Endothelial cell (in vitro differentiated cells): ENCODE data around the gene SYT7. TPM values are rescaled to one million over a fixed set of nuclear protein-coding genes. Genes with fewer than 3 reads are reported as not detected.

Experiments
- DNase-seq: peaks from one replicate; pipeline ENCODE4 v3.0.0; 2021; ENCODE audit warnings: low spot score
- H3K27ac Mint-ChIP-seq: one replicate; pipeline ENCODE4 v1.8.0; 2021; ENCODE audit warnings: mixed read lengths, inconsistent platforms; ENCODE audit not compliant: unreplicated experiment
- H3K27me3 Mint-ChIP-seq: one replicate; pipeline ENCODE4 v1.8.0; 2021; ENCODE audit warnings: mild to moderate bottlenecking, moderate library complexity, mixed read lengths, inconsistent platforms; ENCODE audit not compliant: unreplicated experiment
- H3K36me3 Mint-ChIP-seq: one replicate; pipeline ENCODE4 v1.8.0; 2021; ENCODE audit warnings: mild to moderate bottlenecking, low read depth, mixed read lengths, inconsistent platforms; ENCODE audit not compliant: unreplicated experiment
- H3K4me1 Mint-ChIP-seq: one replicate; pipeline ENCODE4 v1.8.0; 2021; ENCODE audit warnings: mild to moderate bottlenecking, mixed read lengths, inconsistent platforms; ENCODE audit not compliant: unreplicated experiment
- H3K4me3 Mint-ChIP-seq: one replicate; pipeline ENCODE4 v1.8.0; 2021; ENCODE audit warnings: mild to moderate bottlenecking, mixed read lengths, inconsistent platforms; ENCODE audit not compliant: unreplicated experiment
- H3K9me3 Mint-ChIP-seq: one replicate; pipeline ENCODE4 v1.8.0; 2021; ENCODE audit warnings: mixed read lengths, inconsistent platforms; ENCODE audit not compliant: unreplicated experiment
- total RNA-seq: library from RNA; stranded (reverse); fragmentation: NEBNext Ultra II Directional; extraction: Animal tissue kit (Norgen Biotek cat#: 25700); gene quantifications from one replicate; pipeline ENCODE4 v1.2.1, GENCODE V29; 2021; ENCODE audit not compliant: unreplicated experiment
- TF ChIP-seq, protein P1 (sequence below): fragments of 200-600 bp; sonication (generic); IDR thresholded peaks from one replicate; pipeline ENCODE4 v1.5.0; 2021; ENCODE audit warnings: antibody characterized with exemption; ENCODE audit not compliant: unreplicated experiment

Gene SYT7
- total RNA-seq, 1 donor from 2014 or later = 9.7 TPM

GRCh38 chr11:61499816-61500491 is 80.9 kb downstream of the SYT7 start:
- Mint-ChIP-seq H3K4me3 (no peak overlapping the region), H3K4me1 (peaks cover 2% of the 10 kb centered on the region), H3K9me3 (no peaks in the 10 kb centered on the region), H3K27me3 (peaks cover 3% of the 10 kb centered on the region), H3K36me3 (no peaks in the 10 kb centered on the region), H3K27ac (no peak overlapping the region)
- TF ChIP-seq, protein P1, sequence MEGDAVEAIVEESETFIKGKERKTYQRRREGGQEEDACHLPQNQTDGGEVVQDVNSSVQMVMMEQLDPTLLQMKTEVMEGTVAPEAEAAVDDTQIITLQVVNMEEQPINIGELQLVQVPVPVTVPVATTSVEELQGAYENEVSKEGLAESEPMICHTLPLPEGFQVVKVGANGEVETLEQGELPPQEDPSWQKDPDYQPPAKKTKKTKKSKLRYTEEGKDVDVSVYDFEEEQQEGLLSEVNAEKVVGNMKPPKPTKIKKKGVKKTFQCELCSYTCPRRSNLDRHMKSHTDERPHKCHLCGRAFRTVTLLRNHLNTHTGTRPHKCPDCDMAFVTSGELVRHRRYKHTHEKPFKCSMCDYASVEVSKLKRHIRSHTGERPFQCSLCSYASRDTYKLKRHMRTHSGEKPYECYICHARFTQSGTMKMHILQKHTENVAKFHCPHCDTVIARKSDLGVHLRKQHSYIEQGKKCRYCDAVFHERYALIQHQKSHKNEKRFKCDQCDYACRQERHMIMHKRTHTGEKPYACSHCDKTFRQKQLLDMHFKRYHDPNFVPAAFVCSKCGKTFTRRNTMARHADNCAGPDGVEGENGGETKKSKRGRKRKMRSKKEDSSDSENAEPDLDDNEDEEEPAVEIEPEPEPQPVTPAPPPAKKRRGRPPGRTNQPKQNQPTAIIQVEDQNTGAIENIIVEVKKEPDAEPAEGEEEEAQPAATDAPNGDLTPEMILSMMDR = no peak
- DNase-seq = no peak

DNA sequence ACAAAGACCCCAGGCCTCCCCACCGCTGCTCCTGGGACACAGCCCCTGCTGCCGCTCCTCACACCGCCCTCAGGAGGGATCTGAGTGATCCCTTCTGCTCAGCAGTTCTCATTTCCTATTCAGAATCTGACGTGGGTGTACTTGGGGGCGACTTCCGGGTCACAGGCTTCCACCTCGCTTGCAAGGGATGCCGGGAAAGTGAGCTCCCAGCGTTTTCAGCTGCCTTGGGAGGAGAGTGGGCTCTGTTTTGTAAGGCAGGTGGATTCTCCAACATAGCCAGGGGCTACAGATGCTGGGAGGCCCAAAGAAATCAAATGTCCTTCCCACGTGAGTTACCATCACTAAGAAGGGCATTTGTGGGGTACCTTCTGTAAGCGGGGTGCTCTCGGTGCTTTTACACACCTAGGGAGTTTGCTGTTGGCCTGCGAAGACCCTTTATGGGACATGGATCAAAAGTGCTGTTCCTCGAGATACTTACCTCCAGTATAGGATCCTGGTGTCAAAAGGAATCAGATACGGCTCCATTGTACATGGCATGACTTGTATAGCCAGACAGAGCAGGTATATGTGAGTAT is 82.0 kb downstream of the SYT7 start:
- Mint-ChIP-seq H3K9me3 (no peaks in the 10 kb centered on the region), H3K36me3 (no peaks in the 10 kb centered on the region), H3K27me3 (peaks cover 3% of the 10 kb centered on the region), H3K4me3 (no peak overlapping the region), H3K4me1 (peaks cover 2% of the 10 kb centered on the region), H3K27ac (no peak overlapping the region)
- DNase-seq = no peak
- TF ChIP-seq, protein P1 = no peak

DNA sequence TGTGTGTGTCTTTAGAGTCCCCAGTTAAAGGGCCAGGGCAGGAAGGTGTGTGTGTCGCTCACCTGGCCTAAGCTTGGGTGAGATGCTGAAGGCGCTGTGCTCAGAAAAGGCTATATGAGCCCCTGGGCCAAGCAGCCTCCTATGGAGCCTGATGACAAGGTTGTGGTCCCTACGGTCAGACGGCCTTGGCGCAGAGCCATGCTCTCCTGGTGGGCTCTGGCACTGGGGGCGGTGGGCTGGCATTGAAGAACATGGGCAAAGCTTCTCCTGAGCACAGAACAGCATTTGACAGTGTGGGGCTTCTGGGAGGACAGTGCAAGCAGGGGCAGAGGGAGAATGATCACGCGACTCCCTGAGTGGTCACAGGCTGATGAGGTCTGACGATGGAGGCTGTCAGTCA is 83.0 kb downstream of the SYT7 start:
- H3K27me3 Mint-ChIP-seq = peaks cover 1% of the 10 kb centered on the region
- H3K4me3 Mint-ChIP-seq = no peak overlapping the region
- TF ChIP-seq, protein P1 = no peak
- H3K9me3 Mint-ChIP-seq = no peaks in the 10 kb centered on the region
- H3K27ac Mint-ChIP-seq = no peak overlapping the region
- H3K4me1 Mint-ChIP-seq = peaks cover 2% of the 10 kb centered on the region
- DNase-seq = no peak
- no peaks in the 10 kb centered on the region for H3K36me3 Mint-ChIP-seq

DNA sequence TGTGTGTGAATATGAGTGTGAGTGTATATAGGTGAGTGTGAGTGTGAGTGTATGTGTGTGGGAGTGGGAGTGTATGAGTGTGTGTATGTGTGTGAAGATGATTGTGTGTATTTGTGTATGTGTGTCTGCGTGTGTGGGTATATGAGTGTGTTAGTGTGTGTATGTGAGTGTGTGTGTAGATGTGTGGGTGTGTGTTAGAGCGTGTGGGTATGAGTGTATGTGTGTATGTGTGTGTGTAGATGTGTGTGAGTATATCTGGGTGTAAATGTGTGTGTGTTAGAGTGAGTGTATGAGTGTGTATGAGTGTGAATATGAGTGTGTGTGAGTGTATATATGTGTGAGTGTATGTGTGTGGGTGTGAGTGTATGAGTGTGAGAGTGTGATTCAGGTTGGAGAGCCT is 83.4 kb downstream of the SYT7 start:
- H3K4me3 Mint-ChIP-seq = no peak overlapping the region
- H3K4me1 Mint-ChIP-seq = peaks cover 2% of the 10 kb centered on the region
- no peak overlapping the region for H3K27ac Mint-ChIP-seq
- TF ChIP-seq, protein P1 = no peak
- peaks cover 1% of the 10 kb centered on the region for H3K27me3 Mint-ChIP-seq
- DNase-seq = no peak
- no peaks in the 10 kb centered on the region for H3K9me3 Mint-ChIP-seq
- no peaks in the 10 kb centered on the region for H3K36me3 Mint-ChIP-seq
